Measurements from ENCODE around the gene PIP5KL1. TPM values are rescaled to one million over a fixed set of nuclear protein-coding genes. Genes with fewer than 3 reads are reported as not detected.
A peak's percentile ranks its signal among the peaks of the same experiment; 100 is the strongest.

PIP5KL1 gene
- total RNA-seq, 1 donor from 2014 or later, result 4.9 TPM

DNA sequence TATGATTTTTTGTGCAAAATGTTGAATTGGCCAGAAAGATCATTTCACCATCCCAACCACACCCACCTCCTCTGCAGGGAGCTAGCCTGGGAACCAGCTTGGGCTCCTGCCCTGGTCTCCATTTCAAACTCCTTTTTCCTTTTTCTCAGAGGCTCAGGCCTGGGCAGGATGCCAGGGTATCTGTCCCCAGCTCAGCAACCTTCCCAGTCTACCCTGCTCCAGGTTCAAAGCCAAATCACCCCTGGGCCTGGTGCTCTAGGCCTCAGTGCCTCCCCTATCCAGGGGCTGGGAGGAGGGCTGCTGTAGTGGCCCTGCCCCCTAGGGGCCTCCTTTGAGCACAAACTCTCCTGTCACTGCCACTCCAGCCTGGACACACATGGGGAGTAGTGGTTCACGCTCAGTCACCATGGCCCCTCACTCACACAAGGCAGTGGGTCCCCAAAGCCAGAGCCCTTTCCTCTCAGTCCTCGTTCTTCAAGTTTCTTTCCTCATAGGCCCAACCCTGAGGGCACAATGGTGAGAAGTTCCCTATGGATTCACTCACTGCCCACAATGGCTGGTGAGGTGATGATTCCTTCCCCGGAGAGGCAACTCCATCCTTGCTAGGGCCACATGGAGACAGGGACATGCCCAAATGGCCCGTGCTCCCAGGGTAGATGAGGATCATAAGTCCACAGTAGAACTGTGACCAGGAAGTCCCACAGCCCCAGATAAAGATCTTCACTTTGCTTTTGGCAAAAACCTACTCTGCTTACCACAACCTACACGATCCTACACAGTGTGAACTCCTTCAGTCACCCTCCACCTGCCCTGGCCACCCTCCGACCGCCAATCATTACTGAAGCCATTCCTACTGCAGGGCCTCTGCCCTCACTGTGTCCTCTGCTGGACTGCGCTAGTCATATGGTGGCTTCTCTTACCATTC lies 12.1 kb downstream of the PIP5KL1 start:
- FAIRE-seq (no peak), DNase-seq (ENCODE audit: low read depth) (no peak)
- peak overlapping the region; percentile 51 for H3K4me2 ChIP-seq (ENCODE audit: low read length)
- H3K27ac ChIP-seq (ENCODE audit: low read depth, low read length), result peak overlapping the region; percentile 70
- H3K4me1 ChIP-seq (ENCODE audit: insufficient read depth, low read length), result peaks cover 42% of the 10 kb centered on the region
- H3K27me3 ChIP-seq (ENCODE audit: insufficient read depth, low read length), result no peaks in the 10 kb centered on the region
- H4K20me1 ChIP-seq (ENCODE audit: insufficient read depth, low read length), result no peaks in the 10 kb centered on the region
- peaks cover 8% of the 10 kb centered on the region for H3K79me2 ChIP-seq (ENCODE audit: insufficient read depth, low read length)
- peak overlapping the region; percentile 5 for H3K4me3 Mint-ChIP-seq (ENCODE audit: unreplicated experiment)
- H3K27ac Mint-ChIP-seq (ENCODE audit: unreplicated experiment), result peak overlapping the region; percentile 81
- no peaks in the 10 kb centered on the region for H3K9me3 ChIP-seq (ENCODE audit: insufficient read depth, low read depth, low read length)
- H3K9ac ChIP-seq (ENCODE audit: low read length), result peak overlapping the region; percentile 37
- H3K4me1 Mint-ChIP-seq (ENCODE audit: low read depth, unreplicated experiment), result peaks cover 15% of the 10 kb centered on the region
- no peak overlapping the region for H3K4me3 ChIP-seq (ENCODE audit: insufficient read depth, low read depth, low read length)
- no peaks in the 10 kb centered on the region for H3K9me3 Mint-ChIP-seq (ENCODE audit: unreplicated experiment)
- H2AFZ ChIP-seq (ENCODE audit: low read depth, low read length), result no peak overlapping the region
- H3K27me3 Mint-ChIP-seq (ENCODE audit: low read depth, unreplicated experiment), result no peaks in the 10 kb centered on the region
- TF ChIP-seq EZH2 (IDR thresholded peaks at IDR 0.05; ENCODE audit: insufficient read depth, low read length), result no peak
- TF ChIP-seq, protein P1, sequence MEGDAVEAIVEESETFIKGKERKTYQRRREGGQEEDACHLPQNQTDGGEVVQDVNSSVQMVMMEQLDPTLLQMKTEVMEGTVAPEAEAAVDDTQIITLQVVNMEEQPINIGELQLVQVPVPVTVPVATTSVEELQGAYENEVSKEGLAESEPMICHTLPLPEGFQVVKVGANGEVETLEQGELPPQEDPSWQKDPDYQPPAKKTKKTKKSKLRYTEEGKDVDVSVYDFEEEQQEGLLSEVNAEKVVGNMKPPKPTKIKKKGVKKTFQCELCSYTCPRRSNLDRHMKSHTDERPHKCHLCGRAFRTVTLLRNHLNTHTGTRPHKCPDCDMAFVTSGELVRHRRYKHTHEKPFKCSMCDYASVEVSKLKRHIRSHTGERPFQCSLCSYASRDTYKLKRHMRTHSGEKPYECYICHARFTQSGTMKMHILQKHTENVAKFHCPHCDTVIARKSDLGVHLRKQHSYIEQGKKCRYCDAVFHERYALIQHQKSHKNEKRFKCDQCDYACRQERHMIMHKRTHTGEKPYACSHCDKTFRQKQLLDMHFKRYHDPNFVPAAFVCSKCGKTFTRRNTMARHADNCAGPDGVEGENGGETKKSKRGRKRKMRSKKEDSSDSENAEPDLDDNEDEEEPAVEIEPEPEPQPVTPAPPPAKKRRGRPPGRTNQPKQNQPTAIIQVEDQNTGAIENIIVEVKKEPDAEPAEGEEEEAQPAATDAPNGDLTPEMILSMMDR (IDR thresholded peaks at IDR 0.05; ENCODE audit: insufficient read depth, low read depth, low read length), result no peak
- H3K36me3 ChIP-seq (ENCODE audit: insufficient read depth, low read length), result no peaks in the 10 kb centered on the region
- H3K36me3 Mint-ChIP-seq (ENCODE audit: low read depth, unreplicated experiment), result peaks cover 1% of the 10 kb centered on the region

DNA sequence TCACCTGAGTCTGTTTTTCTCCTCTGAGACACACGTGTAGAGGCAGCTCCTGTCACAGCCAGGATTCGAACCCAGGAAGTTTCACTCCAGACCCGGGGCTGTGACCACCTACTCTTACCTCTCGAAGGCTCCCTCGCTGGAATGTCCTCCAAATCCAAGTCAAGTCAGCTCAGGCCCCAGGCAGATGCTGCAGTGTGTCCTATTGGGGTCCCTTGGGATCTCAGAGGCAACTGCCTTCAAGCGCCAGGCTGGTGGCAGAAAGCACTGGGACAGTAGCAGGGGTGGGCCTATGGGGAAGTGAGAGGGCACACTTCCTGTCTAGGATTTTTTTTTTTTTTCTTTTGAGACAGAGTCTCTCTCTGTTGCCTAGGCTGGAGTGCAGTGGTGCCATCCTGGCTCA lies 13.0 kb downstream of the PIP5KL1 start:
- no peak for FAIRE-seq

More for the DNA sequence above, 13.0 kb downstream of the PIP5KL1 start:
- no peaks in the 10 kb centered on the region for H3K27me3 Mint-ChIP-seq (ENCODE audit: low read depth, unreplicated experiment)
- no peak for TF ChIP-seq EZH2 (IDR thresholded peaks at IDR 0.05; ENCODE audit: insufficient read depth, low read length)
- TF ChIP-seq, protein P1 (IDR thresholded peaks at IDR 0.05; ENCODE audit: insufficient read depth, low read depth, low read length), result no peak
- no peaks in the 10 kb centered on the region for H3K27me3 ChIP-seq (ENCODE audit: insufficient read depth, low read length)
- no peak overlapping the region for H2AFZ ChIP-seq (ENCODE audit: low read depth, low read length)
- peaks cover 1% of the 10 kb centered on the region for H3K36me3 Mint-ChIP-seq (ENCODE audit: low read depth, unreplicated experiment)
- no peak overlapping the region for H3K9ac ChIP-seq (ENCODE audit: low read length)
- no peaks in the 10 kb centered on the region for H4K20me1 ChIP-seq (ENCODE audit: insufficient read depth, low read length)
- no peak overlapping the region for H3K4me3 ChIP-seq (ENCODE audit: insufficient read depth, low read depth, low read length)
- no peak overlapping the region for H3K27ac Mint-ChIP-seq (ENCODE audit: unreplicated experiment)
- no peak overlapping the region for H3K4me2 ChIP-seq (ENCODE audit: low read length)
- H3K27ac ChIP-seq (ENCODE audit: low read depth, low read length), result no peak overlapping the region
- H3K4me3 Mint-ChIP-seq (ENCODE audit: unreplicated experiment), result peak overlapping the region; percentile 73
- no peaks in the 10 kb centered on the region for H3K36me3 ChIP-seq (ENCODE audit: insufficient read depth, low read length)
- peaks cover 8% of the 10 kb centered on the region for H3K79me2 ChIP-seq (ENCODE audit: insufficient read depth, low read length)
- H3K9me3 Mint-ChIP-seq (ENCODE audit: unreplicated experiment), result no peaks in the 10 kb centered on the region
- peaks cover 41% of the 10 kb centered on the region for H3K4me1 ChIP-seq (ENCODE audit: insufficient read depth, low read length)
- no peaks in the 10 kb centered on the region for H3K9me3 ChIP-seq (ENCODE audit: insufficient read depth, low read depth, low read length)
- H3K4me1 Mint-ChIP-seq (ENCODE audit: low read depth, unreplicated experiment), result peaks cover 15% of the 10 kb centered on the region
- DNase-seq (ENCODE audit: low read depth), result no peak

All from astrocyte (in vitro differentiated cells and primary cell).